OCI-LY7 (cell line): ENCODE measurements around the gene PAN3. TPM values are rescaled to one million over a fixed set of nuclear protein-coding genes. Genes with fewer than 3 reads are reported as not detected.

ENCODE experiments used
- BruUV-seq: library from RNA; stranded (reverse); fragments of 400-500 nt; replicated peaks from 2 replicates; lab custom pipeline; 2021; lab: Mats Ljungman, UMichigan
- CTCF ChIA-PET: fragments of 300-600 bp; sonication (Branson Sonifier 250); formaldehyde crosslinking; loops from one replicate; lab custom pipeline; 2022; ENCODE audit warnings: antibody characterized with exemption; ENCODE audit not compliant: unreplicated experiment; lab: Charles Lee
- POLR2A ChIA-PET: fragments of 300-600 bp; sonication (Branson Sonifier 250); formaldehyde crosslinking; loops from one replicate; lab custom pipeline; 2022; ENCODE audit warnings: antibody characterized with exemption; lab: Charles Lee
- DNase-seq: peaks from one replicate; pipeline ENCODE4 v3.0.0-alpha.2; 2015; ENCODE audit warnings: low spot score
- H2AFZ ChIP-seq: fragments of 200-600 bp; sonication (generic), shearing (Covaris generic); 2 replicates; pipeline ENCODE4 v1.6.1; 2014; ENCODE audit warnings: mild to moderate bottlenecking, antibody characterized with exemption, low read length, moderate library complexity
- H3K27ac ChIP-seq: fragments of 200-600 bp; sonication (generic); 2 replicates; pipeline ENCODE4 v1.5.1; 2014; ENCODE audit warnings: mixed run types, low read depth, mild to moderate bottlenecking, moderate library complexity, low read length, inconsistent platforms; ENCODE audit not compliant: poor library complexity, severe bottlenecking
- H3K36me3 ChIP-seq: fragments of 200-600 bp; sonication (generic); 2 replicates; pipeline ENCODE4 v1.6.1; 2014; ENCODE audit warnings: mild to moderate bottlenecking, antibody characterized with exemption, low read length, moderate library complexity, mixed read lengths; ENCODE audit not compliant: insufficient read depth
- H3K4me1 ChIP-seq: fragments of 200-600 bp; sonication (generic); 2 replicates; pipeline ENCODE4 v1.5.1; 2014; ENCODE audit warnings: mild to moderate bottlenecking, low read length; ENCODE audit not compliant: insufficient read depth, poor library complexity, severe bottlenecking
- H3K4me2 ChIP-seq: fragments of 200-600 bp; sonication (generic); 2 replicates; pipeline ENCODE4 v1.6.1; 2014; ENCODE audit warnings: mild to moderate bottlenecking, low read length
- H3K4me3 ChIP-seq: fragments of 200-600 bp; sonication (generic); 2 replicates; pipeline ENCODE4 v1.5.1; 2014; ENCODE audit warnings: mild to moderate bottlenecking, low read depth, low read length; ENCODE audit not compliant: poor library complexity, severe bottlenecking
- H3K79me2 ChIP-seq: fragments of 200-600 bp; sonication (generic); 2 replicates; pipeline ENCODE4 v1.6.1; 2016; ENCODE audit warnings: low read depth, mild to moderate bottlenecking, low read length, moderate library complexity, mixed read lengths; ENCODE audit not compliant: insufficient read depth
- H3K9me2 ChIP-seq: fragments of 200-600 bp; sonication (generic); 2 replicates; pipeline ENCODE4 v1.6.1; 2016; ENCODE audit warnings: mild to moderate bottlenecking, low read length, mixed read lengths; ENCODE audit not compliant: insufficient read depth
- H3K9me3 ChIP-seq: fragments of 200-600 bp; sonication (generic); 2 replicates; pipeline ENCODE4 v1.6.1; 2014; ENCODE audit warnings: mild to moderate bottlenecking, mixed run types, low read length, mixed read lengths
- H4K20me1 ChIP-seq: fragments of 200-600 bp; sonication (generic); 2 replicates; pipeline ENCODE4 v1.6.1; 2014; ENCODE audit warnings: mild to moderate bottlenecking, antibody characterized with exemption, low read length, moderate library complexity, mixed read lengths; ENCODE audit not compliant: insufficient read depth
- EZH2phosphoT487 ChIP-seq: fragments of 200-600 bp; sonication (generic); IDR thresholded peaks from 2 replicates; pipeline ENCODE4 v1.6.1; 2018; ENCODE audit warnings: low read depth, borderline replicate concordance, mild to moderate bottlenecking, mixed run types, antibody characterized with exemption, low read length, moderate library complexity, mixed read lengths
- intact Hi-C: fragments of 100-400 bp; cut with micrococcal nuclease; formaldehyde crosslinking; loops from one replicate; pipeline ENCODE4 v1.10.0; 2022; ENCODE audit not compliant: unreplicated experiment
- total RNA-seq, 2 experiments: library from RNA; depleted of rRNA in 1 of 2; stranded (reverse); fragments of >200 nt in 1 of 2; shearing (Covaris generic) in 1 of 2; gene quantifications; 2 replicates each; pipeline ENCODE4 v1.2.3, GENCODE V29; 2014 to 2022
- TF ChIP-seq, protein P1 (sequence below): fragments of 200-600 bp; sonication (generic); conservative IDR thresholded peaks from 2 replicates; pipeline ENCODE4 v1.5.1; 2014; ENCODE audit warnings: mild to moderate bottlenecking, antibody characterized with exemption, low read length, moderate library complexity, mixed read lengths

PAN3 gene
- total RNA-seq, 2 experiments from 2014 or later, result 20.4 to 54.8 TPM

DNA sequence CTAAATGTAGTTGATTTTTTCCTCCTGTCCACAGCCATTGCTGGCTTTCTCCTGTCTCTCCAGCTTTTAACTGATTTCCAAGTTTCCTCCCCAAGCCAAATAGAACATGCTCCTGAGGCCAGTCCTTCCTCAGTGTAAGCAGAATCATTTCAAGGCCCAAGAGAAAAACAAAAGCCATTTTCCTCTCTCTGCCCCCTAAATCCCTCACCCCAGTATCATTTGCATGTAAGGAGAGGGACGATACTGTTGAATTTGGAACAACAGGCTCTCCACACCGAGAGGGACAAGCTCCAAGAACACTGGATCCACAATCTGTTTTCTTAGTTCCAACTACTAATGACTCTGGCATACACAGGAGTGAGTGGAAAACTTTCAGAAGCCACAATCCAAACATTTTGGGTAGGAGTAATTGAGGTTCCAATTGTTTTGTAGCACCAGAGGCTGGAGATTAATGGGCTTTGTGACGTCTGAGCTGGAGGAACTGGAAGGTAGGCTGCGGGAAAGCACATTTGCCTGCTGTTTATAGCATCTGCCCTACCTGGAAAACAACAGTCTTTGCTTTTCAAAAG, 199.7 kb downstream of the PAN3 start:
- intact Hi-C loops, result no loop called here
- DNase-seq, result no peak
- Histone ChIP-seq H3K79me2 (no peaks in the 10 kb centered on the region), H3K4me3 (no peak overlapping the region), H3K4me2 (no peak overlapping the region), H2AFZ (no peak overlapping the region), H3K9me2 (no peaks in the 10 kb centered on the region), H3K4me1 (no peaks in the 10 kb centered on the region), H3K36me3 (no peaks in the 10 kb centered on the region), H4K20me1 (no peaks in the 10 kb centered on the region), H3K27ac (no peak overlapping the region), H3K9me3 (no peaks in the 10 kb centered on the region)
- CTCF ChIA-PET, result no interaction called here
- BruUV-seq, result no TSS peak
- TF ChIP-seq, protein P1, sequence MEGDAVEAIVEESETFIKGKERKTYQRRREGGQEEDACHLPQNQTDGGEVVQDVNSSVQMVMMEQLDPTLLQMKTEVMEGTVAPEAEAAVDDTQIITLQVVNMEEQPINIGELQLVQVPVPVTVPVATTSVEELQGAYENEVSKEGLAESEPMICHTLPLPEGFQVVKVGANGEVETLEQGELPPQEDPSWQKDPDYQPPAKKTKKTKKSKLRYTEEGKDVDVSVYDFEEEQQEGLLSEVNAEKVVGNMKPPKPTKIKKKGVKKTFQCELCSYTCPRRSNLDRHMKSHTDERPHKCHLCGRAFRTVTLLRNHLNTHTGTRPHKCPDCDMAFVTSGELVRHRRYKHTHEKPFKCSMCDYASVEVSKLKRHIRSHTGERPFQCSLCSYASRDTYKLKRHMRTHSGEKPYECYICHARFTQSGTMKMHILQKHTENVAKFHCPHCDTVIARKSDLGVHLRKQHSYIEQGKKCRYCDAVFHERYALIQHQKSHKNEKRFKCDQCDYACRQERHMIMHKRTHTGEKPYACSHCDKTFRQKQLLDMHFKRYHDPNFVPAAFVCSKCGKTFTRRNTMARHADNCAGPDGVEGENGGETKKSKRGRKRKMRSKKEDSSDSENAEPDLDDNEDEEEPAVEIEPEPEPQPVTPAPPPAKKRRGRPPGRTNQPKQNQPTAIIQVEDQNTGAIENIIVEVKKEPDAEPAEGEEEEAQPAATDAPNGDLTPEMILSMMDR, result no peak
- TF ChIP-seq EZH2phosphoT487, result no peak
- POLR2A ChIA-PET, result no interaction called here

DNA sequence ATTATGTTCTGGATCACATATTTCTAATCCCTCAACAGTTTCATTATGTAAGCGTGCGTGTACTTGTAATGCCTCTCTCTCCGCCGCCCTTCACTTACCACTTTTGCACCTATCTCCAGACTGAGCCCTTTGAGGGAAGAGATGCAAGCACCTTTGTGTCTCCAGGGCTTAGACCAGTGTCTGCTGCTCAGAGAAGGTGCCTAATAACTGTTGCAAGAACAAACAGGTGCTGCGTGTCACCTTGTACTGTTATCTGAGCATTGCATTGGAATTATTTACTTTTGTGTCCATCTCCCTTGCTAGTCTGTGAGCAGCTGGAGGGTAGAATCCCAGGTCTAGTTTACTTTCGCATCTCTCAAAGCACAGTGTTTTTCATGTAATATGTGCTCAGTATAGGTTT, 200.4 kb downstream of the PAN3 start:
- DNase-seq, result no peak
- Histone ChIP-seq H3K9me2 (no peaks in the 10 kb centered on the region), H4K20me1 (no peaks in the 10 kb centered on the region), H3K4me1 (no peaks in the 10 kb centered on the region), H3K27ac (no peak overlapping the region), H3K36me3 (no peaks in the 10 kb centered on the region), H2AFZ (no peak overlapping the region), H3K9me3 (no peaks in the 10 kb centered on the region), H3K4me2 (no peak overlapping the region), H3K4me3 (no peak overlapping the region), H3K79me2 (no peaks in the 10 kb centered on the region)
- no TSS peak for BruUV-seq
- ChIA-PET POLR2A (no interaction called here), CTCF (no interaction called here)
- intact Hi-C loops, result no loop called here
- TF ChIP-seq, protein P1, result no peak
- TF ChIP-seq EZH2phosphoT487, result no peak

DNA sequence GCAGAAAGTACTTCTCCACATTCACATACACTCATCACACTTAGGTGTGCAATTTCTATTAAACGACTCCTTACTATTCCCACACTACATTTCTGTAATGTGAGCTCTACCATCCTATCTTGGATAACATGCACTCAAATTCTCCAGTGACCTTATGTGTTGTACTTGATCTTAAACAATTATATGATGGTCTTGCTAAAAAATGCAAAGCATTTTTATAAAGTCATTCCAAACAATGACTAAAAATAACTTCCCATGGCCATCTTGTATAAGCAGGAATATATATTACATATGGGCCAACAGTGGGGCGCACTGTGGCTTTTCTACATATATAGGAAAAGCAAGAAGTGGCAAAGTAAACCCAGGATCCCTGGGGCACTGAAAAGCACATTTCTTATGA, 201.1 kb downstream of the PAN3 start:
- Histone ChIP-seq H4K20me1 (no peaks in the 10 kb centered on the region), H3K4me1 (no peaks in the 10 kb centered on the region), H3K4me3 (no peak overlapping the region), H3K36me3 (no peaks in the 10 kb centered on the region), H3K4me2 (no peak overlapping the region), H3K79me2 (no peaks in the 10 kb centered on the region), H2AFZ (no peak overlapping the region), H3K9me2 (no peaks in the 10 kb centered on the region), H3K9me3 (no peaks in the 10 kb centered on the region), H3K27ac (no peak overlapping the region)
- CTCF ChIA-PET, result no interaction called here
- BruUV-seq, result no TSS peak
- POLR2A ChIA-PET, result interaction anchor here (1.0 kb wide), 1 partner anchor 14 kb away, joined by 3 read pairs; no protein-coding TSS in a partner anchor
- TF ChIP-seq, protein P1, result no peak
- TF ChIP-seq EZH2phosphoT487, result no peak
- intact Hi-C loops, result no loop called here
- DNase-seq, result no peak
